ENCODE data around the gene NEK11.

Gene NEK11

GRCh38 chr3:131141770-131142169 is 115.1 kb downstream of the NEK11 start:
- no peak for DNase-seq (ENCODE audit: low read depth in 2 of 2)

GRCh38 chr3:131142580-131142979 is 115.9 kb downstream of the NEK11 start:
- DNase-seq (ENCODE audit: low read depth in 2 of 2), result no peak

GRCh38 chr3:131143802-131144201 is 117.1 kb downstream of the NEK11 start:
- no peak for DNase-seq (ENCODE audit: low read depth in 2 of 2)

GRCh38 chr3:131147534-131147933 is 120.9 kb downstream of the NEK11 start:
- DNase-seq (ENCODE audit: low read depth in 2 of 2), result no peak

GRCh38 chr3:131158434-131158833 is 131.8 kb downstream of the NEK11 start:
- no peak for DNase-seq (ENCODE audit: low read depth in 2 of 2)

GRCh38 chr3:131162516-131162915 is 135.8 kb downstream of the NEK11 start:
- DNase-seq (ENCODE audit: low read depth in 2 of 2), result no peak

- DNase-seq (ENCODE audit: low read depth in 2 of 2), result no peak
Measured at GRCh38 chr3:131167867-131168266, 141.2 kb downstream of the NEK11 start.

- DNase-seq (ENCODE audit: low read depth in 2 of 2), result no peak
Measured at GRCh38 chr3:131169331-131169730, 142.7 kb downstream of the NEK11 start.

GRCh38 chr3:131172502-131173200 is 146.0 kb downstream of the NEK11 start:
- no peak for DNase-seq (ENCODE audit: low read depth in 2 of 2)

- no peak for DNase-seq (ENCODE audit: low read depth in 2 of 2)
Measured at GRCh38 chr3:131174752-131175151, 148.1 kb downstream of the NEK11 start.

- no peak for DNase-seq (ENCODE audit: low read depth in 2 of 2)
Measured at GRCh38 chr3:131178710-131179375, 152.2 kb downstream of the NEK11 start.

- DNase-seq (ENCODE audit: low read depth in 2 of 2), result no peak
Measured at GRCh38 chr3:131192701-131193100, 166.0 kb downstream of the NEK11 start.

- no peak for DNase-seq (ENCODE audit: low read depth in 2 of 2)
Measured at GRCh38 chr3:131193641-131194238, 167.1 kb downstream of the NEK11 start.

GRCh38 chr3:131194816-131195215 is 168.1 kb downstream of the NEK11 start:
- no peak for DNase-seq (ENCODE audit: low read depth in 2 of 2)

- DNase-seq (ENCODE audit: low read depth in 2 of 2), result no peak
Measured at GRCh38 chr3:131200636-131201199, 174.0 kb downstream of the NEK11 start.

- no peak for DNase-seq (ENCODE audit: low read depth in 2 of 2)
Measured at GRCh38 chr3:131216330-131216729, 189.7 kb downstream of the NEK11 start.

- DNase-seq (ENCODE audit: low read depth in 2 of 2), result no peak
Measured at GRCh38 chr3:131216801-131217200, 190.1 kb downstream of the NEK11 start.

- no peak for DNase-seq (ENCODE audit: low read depth in 2 of 2)
Measured at GRCh38 chr3:131217296-131217741, 190.6 kb downstream of the NEK11 start.

GRCh38 chr3:131218196-131218595 is 191.5 kb downstream of the NEK11 start:
- DNase-seq (ENCODE audit: low read depth in 2 of 2), result no peak

GRCh38 chr3:131221731-131222130 is 195.1 kb downstream of the NEK11 start:
- DNase-seq (ENCODE audit: low read depth in 2 of 2), result no peak

GRCh38 chr3:131222599-131222998 is 195.9 kb downstream of the NEK11 start:
- DNase-seq (ENCODE audit: low read depth in 2 of 2), result no peak

- no peak for DNase-seq (ENCODE audit: low read depth in 2 of 2)
Measured at GRCh38 chr3:131223373-131224289, 197.0 kb downstream of the NEK11 start.
